Upper lobe of left lung (tissue), 6 donors: ENCODE results near the gene ST3GAL5. TPM values are rescaled to one million over a fixed set of nuclear protein-coding genes. Genes with fewer than 3 reads are reported as not detected.
A peak's percentile ranks its signal among the peaks of the same experiment; 100 is the strongest.

Experiments used
- ATAC-seq, 2 donors: fragments of 200-7000 bp; cut with Tn5 transposase; one replicate each; pipeline ENCODE4 v1.9.1; 2022; ENCODE audit warnings: mild to moderate bottlenecking in 2 of 2, moderate library complexity in 2 of 2; ENCODE audit not compliant: low FRiP score in 2 of 2
- DNase-seq, 2 donors: peaks; one replicate each; pipeline ENCODE4 v3.0.0-alpha.2; 2019 to 2020
- H3K27ac ChIP-seq, 4 donors: fragments of 200-600 bp; sonication (generic); one replicate each; pipeline ENCODE4 v1.5.1; 2016 to 2019
- H3K27me3 ChIP-seq, 4 donors: fragments of 200-600 bp; sonication (generic); one replicate each; pipeline ENCODE4 v1.5.1; 2017 to 2019
- H3K36me3 ChIP-seq, 4 donors: fragments of 200-600 bp; sonication (generic); one replicate each; pipeline ENCODE4 v1.5.1; 2016 to 2019
- H3K4me1 ChIP-seq, 4 donors: fragments of 200-600 bp; sonication (generic); one replicate each; pipeline ENCODE4 v1.5.1; 2018 to 2019
- H3K4me3 ChIP-seq, 4 donors: fragments of 200-600 bp; sonication (generic); one replicate each; pipeline ENCODE4 v1.5.1; 2017 to 2019; ENCODE audit warnings: mild to moderate bottlenecking in 2 of 4, moderate library complexity in 1 of 4
- H3K9me3 ChIP-seq, 4 donors: fragments of 200-600 bp; sonication (generic); one replicate each; pipeline ENCODE4 v1.5.1; 2018 to 2019
- CTCF ChIP-seq, 6 experiments: fragments of 450-650 bp in 4 of 6; fragments of 200-600 bp in 2 of 6; sonication (generic) in 2 of 6; IDR thresholded peaks; one replicate each; pipeline ENCODE4 v1.5.1; 2016 to 2019; ENCODE audit warnings: antibody characterized with exemption in 6 of 6
- EP300 ChIP-seq, 4 donors: sonication (generic); formaldehyde crosslinking; IDR thresholded peaks; one replicate each; pipeline ENCODE4 v1.5.1; 2017; ENCODE audit warnings: antibody characterized with exemption in 4 of 4, control low read depth in 2 of 4
- POLR2A ChIP-seq, 4 donors: fragments of 450-650 bp; IDR thresholded peaks; one replicate each; pipeline ENCODE4 v1.5.1; 2016 to 2017; ENCODE audit warnings: antibody characterized with exemption in 4 of 4, mild to moderate bottlenecking in 2 of 4
- POLR2AphosphoS5 ChIP-seq, 2 donors: sonication (generic); formaldehyde crosslinking; IDR thresholded peaks; one replicate each; pipeline ENCODE4 v1.5.1; 2017; ENCODE audit warnings: antibody characterized with exemption in 2 of 2
- WGBS, 2 donors: methylation state at CpG; one replicate each; pipeline ENCODE4 v1.1.5; 2017 to 2018; 5-methylcytosine and 5-hydroxymethylcytosine counted together
- total RNA-seq, 6 donors: library from RNA; depleted of rRNA in 4 of 6; stranded (reverse); fragments of >200 nt in 4 of 6; gene quantifications; one replicate each; pipeline versions ENCODE4 v1.1.0 to v1.2.1, GENCODE V29; 2016 to 2021
- donor health status: DM: no; HTN: no; CAD: no; lungs with moderate emphysema.
- donor health status: DM: no; HTN: yes; CAD: no; lungs with severe emphysema.

Gene ST3GAL5
- total RNA-seq, 6 donors from 2014 or later = 54.5 to 162 (median 83.8) TPM

GRCh38 chr2:85794491-85795121 is 94.2 kb downstream of the ST3GAL5 start:
- TF ChIP-seq POLR2AphosphoS5 (IDR thresholded peaks at IDR 0.05) = no peak
- TF ChIP-seq CTCF (IDR thresholded peaks at IDR 0.05) = no peak
- no peak for TF ChIP-seq EP300 (IDR thresholded peaks at IDR 0.05)
- TF ChIP-seq POLR2A (IDR thresholded peaks at IDR 0.05) = no peak
- no peak overlapping the region for H3K4me3 ChIP-seq
- no peaks in the 10 kb centered on the region for H3K27me3 ChIP-seq
- H3K36me3 ChIP-seq = peaks cover 0 to 20% (median 0%) of the 10 kb centered on the region in 4 donors
- peaks cover 34 to 67% (median 47%) of the 10 kb centered on the region in 4 donors for H3K4me1 ChIP-seq
- ATAC-seq (no peak), DNase-seq (no peak)
- WGBS, 2 donors = 66 to 84% methylated on average over 5 to 14 of the region's 14 CpGs
- H3K27ac ChIP-seq = peak overlapping the region in 3 of 4 donors; percentile 31 to 74 (median 71)
- H3K9me3 ChIP-seq = no peaks in the 10 kb centered on the region

- Histone ChIP-seq H3K27ac (peak overlapping the region in 3 of 4 donors; percentile 31 to 74 (median 71)), H3K4me1 (peaks cover 34 to 67% (median 47%) of the 10 kb centered on the region in 4 donors), H3K4me3 (no peak overlapping the region), H3K36me3 (peaks cover 0 to 26% (median under 1%) of the 10 kb centered on the region in 4 donors), H3K27me3 (no peaks in the 10 kb centered on the region), H3K9me3 (no peaks in the 10 kb centered on the region)
- ATAC-seq = no peak
- 91 to 93% methylated on average over 2 to 3 of the region's 3 CpGs for WGBS, 2 donors
- TF ChIP-seq POLR2A (IDR thresholded peaks at IDR 0.05) (no peak), CTCF (IDR thresholded peaks at IDR 0.05) (no peak), POLR2AphosphoS5 (IDR thresholded peaks at IDR 0.05) (no peak), EP300 (IDR thresholded peaks at IDR 0.05) (no peak)
- no peak for DNase-seq
Measured at GRCh38 chr2:85794038-85794441, 94.8 kb downstream of the ST3GAL5 start.

- TF ChIP-seq CTCF (IDR thresholded peaks at IDR 0.05) (no peak), POLR2A (IDR thresholded peaks at IDR 0.05) (no peak), EP300 (IDR thresholded peaks at IDR 0.05) (no peak), POLR2AphosphoS5 (IDR thresholded peaks at IDR 0.05) (no peak)
- ATAC-seq (no peak), DNase-seq (no peak)
- H3K4me1 ChIP-seq = peaks cover 34 to 67% (median 47%) of the 10 kb centered on the region in 4 donors
- 71 to 75% methylated on average over 4 of the region's 4 CpGs for WGBS, 2 donors
- no peaks in the 10 kb centered on the region for H3K27me3 ChIP-seq
- no peak overlapping the region for H3K4me3 ChIP-seq
- H3K9me3 ChIP-seq = no peaks in the 10 kb centered on the region
- H3K27ac ChIP-seq = peak overlapping the region in 3 of 4 donors; percentile 31 to 74 (median 71)
- H3K36me3 ChIP-seq = peaks cover 0 to 31% (median 5%) of the 10 kb centered on the region in 4 donors
Measured at GRCh38 chr2:85793584-85793983, 95.2 kb downstream of the ST3GAL5 start.

DNA sequence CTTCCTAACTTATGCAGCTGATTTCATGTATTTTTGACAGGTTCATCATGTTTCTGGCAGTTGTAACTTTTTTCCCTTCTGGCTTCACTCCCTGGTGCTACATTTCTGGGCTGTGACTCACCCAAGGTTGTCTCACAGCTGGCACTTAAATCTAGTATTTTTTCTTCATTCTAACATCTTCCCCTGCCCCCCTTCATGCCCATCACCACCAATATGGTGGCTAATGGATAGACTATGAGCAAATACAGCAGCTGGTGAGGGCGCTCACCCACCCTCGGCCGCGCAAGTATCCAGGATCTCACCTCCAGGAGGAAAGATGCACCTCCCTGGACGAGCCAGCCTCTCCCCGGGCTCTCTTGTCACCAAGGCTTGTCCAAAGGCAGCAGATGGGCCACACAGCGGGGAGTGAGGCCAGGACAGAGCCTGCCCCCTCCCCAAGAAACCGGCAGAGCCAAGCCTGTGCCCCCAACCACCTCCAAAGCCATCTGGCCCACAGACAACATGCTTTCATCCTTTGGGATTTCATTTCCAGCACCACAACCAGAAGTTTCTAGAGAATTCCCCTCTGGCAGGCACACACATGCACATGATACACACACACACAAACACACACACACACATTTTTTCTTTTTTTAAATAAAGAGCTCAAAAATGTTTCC is 95.9 kb downstream of the ST3GAL5 start:
- peaks cover 0 to 37% (median 10%) of the 10 kb centered on the region in 4 donors for H3K36me3 ChIP-seq
- no peak overlapping the region for H3K4me3 ChIP-seq
- peak overlapping the region; percentile 40 to 81 (median 78) for H3K27ac ChIP-seq
- ATAC-seq = peak in 1 of 2 donors; percentile 15
- no peaks in the 10 kb centered on the region for H3K9me3 ChIP-seq
- no peaks in the 10 kb centered on the region for H3K27me3 ChIP-seq
- 63 to 100% methylated on average over 1 to 8 of the region's 8 CpGs for WGBS, 2 donors
- peak in 1 of 2 donors; percentile 60 for DNase-seq
- peaks cover 33 to 67% (median 47%) of the 10 kb centered on the region in 4 donors for H3K4me1 ChIP-seq
- TF ChIP-seq POLR2AphosphoS5 (IDR thresholded peaks at IDR 0.05) (peak; percentile 27 to 50), CTCF (IDR thresholded peaks at IDR 0.05) (no peak), POLR2A (IDR thresholded peaks at IDR 0.05) (no peak), EP300 (IDR thresholded peaks at IDR 0.05) (no peak)
